Measurements from ENCODE around the gene SLC35E3. TPM values are rescaled to one million over a fixed set of nuclear protein-coding genes. Genes with fewer than 3 reads are reported as not detected.

The SLC35E3 gene
- total and polyA plus RNA-seq, 2 experiments from 2014 or later, result 5.5 to 13.8 TPM

- Histone ChIP-seq H3K36me3 (ENCODE audit: insufficient read depth) (peaks cover 12% of the 10 kb centered on the region), H3K4me2 (no peak overlapping the region), H3K79me2 (replicated peaks; ENCODE audit: insufficient read depth) (peaks cover 15% of the 10 kb centered on the region), H3K4me3 (no peak overlapping the region), H3K9me2 (ENCODE audit: insufficient read depth) (no peaks in the 10 kb centered on the region), H3K27me3 (ENCODE audit: insufficient read depth) (no peaks in the 10 kb centered on the region), H4K20me1 (replicated peaks; ENCODE audit: insufficient read depth) (peaks cover 4% of the 10 kb centered on the region; the same call in 1 of the 2 replicates), H3F3A (replicated peaks; ENCODE audit: low read depth) (0 out of 2 replicates have a peak, but pooled peaks cover 3% of the 10 kb centered on the region), H2AFZ (no peak overlapping the region), H3K4me1 (ENCODE audit: insufficient read depth) (peaks cover 8% of the 10 kb centered on the region; the same call in 1 of the 2 replicates), H3K27ac (ENCODE audit: low read depth) (no peak overlapping the region)
- no peaks in the 10 kb centered on the region for H3K9me3 Mint-ChIP-seq
- H3K27me3 Mint-ChIP-seq (ENCODE audit: insufficient read depth, low read depth, poor library complexity), result peaks cover 4% of the 10 kb centered on the region
- H3K36me3 Mint-ChIP-seq (ENCODE audit: low read depth), result peaks cover 26% of the 10 kb centered on the region
- no peak for DNase-seq (ENCODE audit: low spot score)
- no peak for TF ChIP-seq REST (IDR thresholded peaks at IDR 0.05; ENCODE audit: unreplicated experiment)
- peaks cover 9% of the 10 kb centered on the region; the same call in 2 of the 3 replicates for H3K4me1 Mint-ChIP-seq
- no peak for ATAC-seq
- H3K27ac Mint-ChIP-seq, result no peak overlapping the region
- H3K4me3 Mint-ChIP-seq, result no peak overlapping the region
Observed at GRCh38 chr12:68749443-68749842, 3.5 kb downstream of the SLC35E3 start.

DNA sequence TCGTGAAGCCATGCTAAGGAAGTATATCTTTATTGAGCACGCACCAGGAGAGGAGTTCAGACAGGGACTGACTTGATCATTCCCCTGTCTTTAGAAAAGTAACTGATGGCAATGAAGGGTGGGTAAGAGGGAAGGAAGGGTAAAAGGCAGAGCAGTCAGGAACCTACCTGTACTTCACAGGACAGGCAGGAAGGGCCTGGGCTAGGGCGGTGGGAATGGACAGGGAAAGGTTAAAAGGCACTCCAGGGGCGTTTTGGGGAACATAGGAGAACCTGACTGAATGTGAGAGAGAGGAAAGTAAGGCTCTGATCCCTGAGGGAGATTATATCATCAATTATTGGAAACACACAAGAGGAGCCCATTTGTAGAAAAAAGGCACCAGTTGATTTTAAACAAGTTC lies 3.9 kb downstream of the SLC35E3 start:
- Mint-ChIP-seq H3K4me1 (peaks cover 9% of the 10 kb centered on the region; the same call in 2 of the 3 replicates), H3K27ac (no peak overlapping the region), H3K27me3 (ENCODE audit: insufficient read depth, low read depth, poor library complexity) (peaks cover 4% of the 10 kb centered on the region), H3K9me3 (no peaks in the 10 kb centered on the region), H3K4me3 (no peak overlapping the region), H3K36me3 (ENCODE audit: low read depth) (peaks cover 30% of the 10 kb centered on the region)
- Histone ChIP-seq H3K4me1 (ENCODE audit: insufficient read depth) (peaks cover 8% of the 10 kb centered on the region; the same call in 1 of the 2 replicates), H3K27me3 (ENCODE audit: insufficient read depth) (no peaks in the 10 kb centered on the region), H3K4me2 (no peak overlapping the region), H2AFZ (no peak overlapping the region), H3K36me3 (ENCODE audit: insufficient read depth) (peaks cover 16% of the 10 kb centered on the region), H3K9me2 (ENCODE audit: insufficient read depth) (no peaks in the 10 kb centered on the region), H3K79me2 (replicated peaks; ENCODE audit: insufficient read depth) (peaks cover 15% of the 10 kb centered on the region), H3F3A (replicated peaks; ENCODE audit: low read depth) (0 out of 2 replicates have a peak, but pooled peaks cover under 1% of the 10 kb centered on the region), H4K20me1 (replicated peaks; ENCODE audit: insufficient read depth) (peaks cover 4% of the 10 kb centered on the region; the same call in 1 of the 2 replicates), H3K27ac (ENCODE audit: low read depth) (no peak overlapping the region), H3K4me3 (no peak overlapping the region)
- ATAC-seq (no peak), DNase-seq (ENCODE audit: low spot score) (no peak)
- TF ChIP-seq, protein P1, sequence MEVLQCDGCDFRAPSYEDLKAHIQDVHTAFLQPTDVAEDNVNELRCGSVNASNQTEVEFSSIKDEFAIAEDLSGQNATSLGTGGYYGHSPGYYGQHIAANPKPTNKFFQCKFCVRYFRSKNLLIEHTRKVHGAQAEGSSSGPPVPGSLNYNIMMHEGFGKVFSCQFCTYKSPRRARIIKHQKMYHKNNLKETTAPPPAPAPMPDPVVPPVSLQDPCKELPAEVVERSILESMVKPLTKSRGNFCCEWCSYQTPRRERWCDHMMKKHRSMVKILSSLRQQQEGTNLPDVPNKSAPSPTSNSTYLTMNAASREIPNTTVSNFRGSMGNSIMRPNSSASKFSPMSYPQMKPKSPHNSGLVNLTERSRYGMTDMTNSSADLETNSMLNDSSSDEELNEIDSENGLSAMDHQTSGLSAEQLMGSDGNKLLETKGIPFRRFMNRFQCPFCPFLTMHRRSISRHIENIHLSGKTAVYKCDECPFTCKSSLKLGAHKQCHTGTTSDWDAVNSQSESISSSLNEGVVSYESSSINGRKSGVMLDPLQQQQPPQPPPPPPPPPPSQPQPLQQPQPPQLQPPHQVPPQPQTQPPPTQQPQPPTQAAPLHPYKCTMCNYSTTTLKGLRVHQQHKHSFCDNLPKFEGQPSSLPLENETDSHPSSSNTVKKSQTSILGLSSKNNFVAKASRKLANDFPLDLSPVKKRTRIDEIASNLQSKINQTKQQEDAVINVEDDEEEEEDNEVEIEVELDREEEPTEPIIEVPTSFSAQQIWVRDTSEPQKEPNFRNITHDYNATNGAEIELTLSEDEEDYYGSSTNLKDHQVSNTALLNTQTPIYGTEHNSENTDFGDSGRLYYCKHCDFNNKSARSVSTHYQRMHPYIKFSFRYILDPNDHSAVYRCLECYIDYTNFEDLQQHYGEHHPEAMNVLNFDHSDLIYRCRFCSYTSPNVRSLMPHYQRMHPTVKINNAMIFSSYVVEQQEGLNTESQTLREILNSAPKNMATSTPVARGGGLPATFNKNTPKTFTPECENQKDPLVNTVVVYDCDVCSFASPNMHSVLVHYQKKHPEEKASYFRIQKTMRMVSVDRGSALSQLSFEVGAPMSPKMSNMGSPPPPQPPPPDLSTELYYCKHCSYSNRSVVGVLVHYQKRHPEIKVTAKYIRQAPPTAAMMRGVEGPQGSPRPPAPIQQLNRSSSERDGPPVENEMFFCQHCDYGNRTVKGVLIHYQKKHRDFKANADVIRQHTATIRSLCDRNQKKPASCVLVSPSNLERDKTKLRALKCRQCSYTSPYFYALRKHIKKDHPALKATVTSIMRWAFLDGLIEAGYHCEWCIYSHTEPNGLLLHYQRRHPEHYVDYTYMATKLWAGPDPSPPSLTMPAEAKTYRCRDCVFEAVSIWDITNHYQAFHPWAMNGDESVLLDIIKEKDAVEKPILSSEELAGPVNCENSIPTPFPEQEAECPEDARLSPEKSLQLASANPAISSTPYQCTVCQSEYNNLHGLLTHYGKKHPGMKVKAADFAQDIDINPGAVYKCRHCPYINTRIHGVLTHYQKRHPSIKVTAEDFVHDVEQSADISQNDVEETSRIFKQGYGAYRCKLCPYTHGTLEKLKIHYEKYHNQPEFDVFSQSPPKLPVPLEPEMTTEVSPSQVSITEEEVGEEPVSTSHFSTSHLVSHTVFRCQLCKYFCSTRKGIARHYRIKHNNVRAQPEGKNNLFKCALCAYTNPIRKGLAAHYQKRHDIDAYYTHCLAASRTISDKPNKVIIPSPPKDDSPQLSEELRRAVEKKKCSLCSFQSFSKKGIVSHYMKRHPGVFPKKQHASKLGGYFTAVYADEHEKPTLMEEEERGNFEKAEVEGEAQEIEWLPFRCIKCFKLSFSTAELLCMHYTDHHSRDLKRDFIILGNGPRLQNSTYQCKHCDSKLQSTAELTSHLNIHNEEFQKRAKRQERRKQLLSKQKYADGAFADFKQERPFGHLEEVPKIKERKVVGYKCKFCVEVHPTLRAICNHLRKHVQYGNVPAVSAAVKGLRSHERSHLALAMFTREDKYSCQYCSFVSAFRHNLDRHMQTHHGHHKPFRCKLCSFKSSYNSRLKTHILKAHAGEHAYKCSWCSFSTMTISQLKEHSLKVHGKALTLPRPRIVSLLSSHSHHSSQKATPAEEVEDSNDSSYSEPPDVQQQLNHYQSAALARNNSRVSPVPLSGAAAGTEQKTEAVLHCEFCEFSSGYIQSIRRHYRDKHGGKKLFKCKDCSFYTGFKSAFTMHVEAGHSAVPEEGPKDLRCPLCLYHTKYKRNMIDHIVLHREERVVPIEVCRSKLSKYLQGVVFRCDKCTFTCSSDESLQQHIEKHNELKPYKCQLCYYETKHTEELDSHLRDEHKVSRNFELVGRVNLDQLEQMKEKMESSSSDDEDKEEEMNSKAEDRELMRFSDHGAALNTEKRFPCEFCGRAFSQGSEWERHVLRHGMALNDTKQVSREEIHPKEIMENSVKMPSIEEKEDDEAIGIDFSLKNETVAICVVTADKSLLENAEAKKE (CRISPR knock-in tag; IDR thresholded peaks at IDR 0.05), result no peak
- TF ChIP-seq ZNF114 (CRISPR knock-in tag; IDR thresholded peaks at IDR 0.05) (no peak), STAT1 (IDR thresholded peaks at IDR 0.05; ENCODE audit: unreplicated experiment) (no peak), POLR2AphosphoS5 (IDR thresholded peaks at IDR 0.05; ENCODE audit: low read depth) (no peak)

All from GM23338 (cell line).